RWPE2 (cell line): ENCODE data around the gene LUM.
"Not testable (repeated sequence)": the region's sequence is repeated elsewhere in the genome, so short reads cannot be mapped to it uniquely, and the experiment has no call there.

Source experiments
- ATAC-seq: fragments of 200-7000 bp; cut with Tn5 transposase; 3 replicates; pipeline ENCODE4 v1.9.1; 2021; ENCODE audit warnings: low read depth
- DNase-seq: peaks from one replicate; pipeline ENCODE4 v3.0.0-alpha.2; 2020; ENCODE audit warnings: low spot score
- H3K27ac ChIP-seq: fragments of 450-650 bp; 2 replicates; pipeline ENCODE4 v1.5.1; 2017; ENCODE audit warnings: mild to moderate bottlenecking; ENCODE audit not compliant: poor library complexity, severe bottlenecking
- H3K27me3 ChIP-seq: fragments of 250-450 bp; sonication (Bioruptor Pico); 2 replicates; pipeline ENCODE4 v1.5.1; 2021; ENCODE audit warnings: mild to moderate bottlenecking, moderate library complexity; ENCODE audit not compliant: insufficient read depth, poor library complexity, severe bottlenecking
- H3K36me3 ChIP-seq: fragments of 250-450 bp; sonication (Bioruptor Pico); 2 replicates; pipeline ENCODE4 v1.5.1; 2020; ENCODE audit warnings: low read depth, mild to moderate bottlenecking, moderate library complexity
- H3K4me1 ChIP-seq: fragments of 250-450 bp; sonication (Bioruptor Pico); 2 replicates; pipeline ENCODE4 v1.5.1; 2021; ENCODE audit warnings: mild to moderate bottlenecking, moderate library complexity; ENCODE audit not compliant: insufficient read depth, poor library complexity, severe bottlenecking
- H3K4me3 ChIP-seq: fragments of 250-450 bp; sonication (Bioruptor Pico); 2 replicates; pipeline ENCODE4 v1.5.1; 2021; ENCODE audit warnings: mild to moderate bottlenecking, moderate library complexity; ENCODE audit not compliant: severe bottlenecking
- H3K9me3 ChIP-seq: fragments of 250-450 bp; sonication (Bioruptor Pico); 2 replicates; pipeline ENCODE4 v1.5.1; 2021; ENCODE audit warnings: mild to moderate bottlenecking, moderate library complexity; ENCODE audit not compliant: severe bottlenecking
- CTCF ChIP-seq: fragments of 450-650 bp; IDR thresholded peaks from one replicate; pipeline ENCODE4 v1.5.1; 2017; ENCODE audit warnings: mild to moderate bottlenecking, moderate library complexity; ENCODE audit not compliant: poor library complexity, severe bottlenecking

The LUM gene

GRCh38 chr12:91094032-91094662 lies 17.1 kb downstream of the LUM start:
- no peak overlapping the region for H3K27ac ChIP-seq
- TF ChIP-seq CTCF, result no peak
- ATAC-seq, result no peak

GRCh38 chr12:91093341-91093740 lies 18.0 kb downstream of the LUM start:
- H3K36me3 ChIP-seq, result no peaks in the 10 kb centered on the region
- H3K9me3 ChIP-seq, result no peaks in the 10 kb centered on the region
- H3K4me1 ChIP-seq, result no peaks in the 10 kb centered on the region
- H3K4me3 ChIP-seq, result no peak overlapping the region
- H3K27me3 ChIP-seq, result no peaks in the 10 kb centered on the region
- DNase-seq (no peak), ATAC-seq (no peak)
- no peak for TF ChIP-seq CTCF
- no peak overlapping the region for H3K27ac ChIP-seq

More at GRCh38 chr12:91094032-91094662, 17.1 kb downstream of the LUM start:
- Histone ChIP-seq H3K4me1 (peaks cover 5% of the 10 kb centered on the region), H3K4me3 (no peak overlapping the region), H3K36me3 (no peaks in the 10 kb centered on the region), H3K9me3 (no peaks in the 10 kb centered on the region), H3K27me3 (no peaks in the 10 kb centered on the region)
- no peak for DNase-seq

GRCh38 chr12:91091916-91092715 lies 19.2 kb downstream of the LUM start:
- ATAC-seq (no peak), DNase-seq (no peak)
- H3K27ac ChIP-seq, result no peak overlapping the region
- TF ChIP-seq CTCF, result no peak
- H3K36me3 ChIP-seq, result no peaks in the 10 kb centered on the region
- H3K27me3 ChIP-seq, result no peaks in the 10 kb centered on the region
- H3K9me3 ChIP-seq, result no peaks in the 10 kb centered on the region
- H3K4me3 ChIP-seq, result no peak overlapping the region
- no peaks in the 10 kb centered on the region for H3K4me1 ChIP-seq

- not testable (repeated sequence) for H3K9me3 ChIP-seq, H3K27me3 ChIP-seq, H3K27ac ChIP-seq, DNase-seq, ATAC-seq, H3K4me3 ChIP-seq, H3K36me3 ChIP-seq, H3K4me1 ChIP-seq
These were observed 21.3 kb downstream of the LUM start for GRCh38 chr12:91089953-91090352.

- TF ChIP-seq CTCF, result no peak
- ATAC-seq (no peak), DNase-seq (no peak)
These were observed 31.3 kb downstream of the LUM start for GRCh38 chr12:91080041-91080440.

More at GRCh38 chr12:91080041-91080440, 31.3 kb downstream of the LUM start:
- H3K36me3 ChIP-seq, result no peaks in the 10 kb centered on the region
- no peaks in the 10 kb centered on the region for H3K9me3 ChIP-seq
- no peaks in the 10 kb centered on the region for H3K4me1 ChIP-seq
- no peak overlapping the region for H3K27ac ChIP-seq
- no peaks in the 10 kb centered on the region for H3K27me3 ChIP-seq
- no peak overlapping the region for H3K4me3 ChIP-seq
